Dendritic cell treated with granulocyte-macrophage colony-stimulating factor and Interleukin-4, amounts not matched to agents 40 ng/mL and 50 ng/mL, for 4 days (primary cell): ENCODE measurements around the gene ABCB11.

Experiments used
- H3K27ac Mint-ChIP-seq: one replicate; pipeline ENCODE4 v1.8.0; 2022; ENCODE audit warnings: mild to moderate bottlenecking, mixed read lengths
- H3K27me3 Mint-ChIP-seq: one replicate; pipeline ENCODE4 v1.8.0; 2022; ENCODE audit warnings: mild to moderate bottlenecking, mixed read lengths
- H3K36me3 Mint-ChIP-seq: one replicate; pipeline ENCODE4 v1.8.0; 2022; ENCODE audit warnings: low read depth, mixed read lengths
- H3K4me1 Mint-ChIP-seq: one replicate; pipeline ENCODE4 v1.8.0; 2022; ENCODE audit warnings: low read depth, mixed read lengths
- H3K4me3 Mint-ChIP-seq: one replicate; pipeline ENCODE4 v1.8.0; 2022; ENCODE audit warnings: mild to moderate bottlenecking, moderate library complexity, mixed read lengths
- H3K9me3 Mint-ChIP-seq: one replicate; pipeline ENCODE4 v1.8.0; 2022; ENCODE audit warnings: mixed read lengths
- intact Hi-C: fragments of 100-400 bp; cut with micrococcal nuclease; formaldehyde crosslinking; loops from one replicate; pipeline ENCODE4 v1.15.0; 2022

The ABCB11 gene

GRCh38 chr2:168910330-168910729, 120.8 kb downstream of the ABCB11 start:
- no peak overlapping the region for H3K27ac Mint-ChIP-seq
- H3K4me3 Mint-ChIP-seq, result no peak overlapping the region
- peaks cover 14% of the 10 kb centered on the region for H3K27me3 Mint-ChIP-seq
- H3K36me3 Mint-ChIP-seq, result no peaks in the 10 kb centered on the region
- intact Hi-C loops, result loop anchor here (10.0 kb wide), 2 partner anchors 136 to 666 kb away; partner anchors contain the start of gene STK39
- no peaks in the 10 kb centered on the region for H3K9me3 Mint-ChIP-seq
- peaks cover 11% of the 10 kb centered on the region for H3K4me1 Mint-ChIP-seq

DNA sequence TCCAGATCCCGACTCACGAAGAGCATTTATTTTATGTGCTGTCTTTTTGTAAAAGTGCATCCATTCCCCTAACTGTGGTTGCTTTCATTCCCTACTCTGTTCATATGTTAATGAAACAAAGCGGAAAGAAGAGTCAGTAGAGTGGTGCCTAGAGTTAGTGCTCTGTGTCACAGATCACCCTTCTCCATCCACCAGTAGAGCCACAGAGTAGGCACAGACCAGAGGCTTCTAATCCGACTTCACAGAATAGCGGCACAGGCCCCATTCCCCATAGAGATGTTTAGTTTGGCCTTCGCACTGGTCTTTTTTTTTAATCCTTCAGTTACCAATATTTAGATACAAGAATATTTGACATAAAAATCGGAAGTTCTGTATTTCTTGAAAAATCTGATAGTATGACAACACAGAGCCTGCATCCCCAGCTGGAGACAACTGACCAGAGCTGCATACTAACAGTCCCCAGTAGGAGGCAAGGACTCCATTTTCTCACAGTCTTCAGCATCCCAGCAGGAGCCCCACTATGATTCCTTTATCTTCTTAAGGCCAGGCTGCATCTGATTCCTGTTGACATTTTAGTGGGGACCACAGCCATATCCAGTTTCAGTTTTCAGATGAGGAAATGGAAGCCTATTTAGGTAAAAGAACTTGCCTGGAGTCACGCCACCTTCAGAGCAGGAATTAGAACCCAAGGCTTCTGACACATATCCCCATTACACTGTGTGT, 123.0 kb downstream of the ABCB11 start:
- no peak overlapping the region for H3K4me3 Mint-ChIP-seq
- H3K4me1 Mint-ChIP-seq, result peaks cover 6% of the 10 kb centered on the region

DNA sequence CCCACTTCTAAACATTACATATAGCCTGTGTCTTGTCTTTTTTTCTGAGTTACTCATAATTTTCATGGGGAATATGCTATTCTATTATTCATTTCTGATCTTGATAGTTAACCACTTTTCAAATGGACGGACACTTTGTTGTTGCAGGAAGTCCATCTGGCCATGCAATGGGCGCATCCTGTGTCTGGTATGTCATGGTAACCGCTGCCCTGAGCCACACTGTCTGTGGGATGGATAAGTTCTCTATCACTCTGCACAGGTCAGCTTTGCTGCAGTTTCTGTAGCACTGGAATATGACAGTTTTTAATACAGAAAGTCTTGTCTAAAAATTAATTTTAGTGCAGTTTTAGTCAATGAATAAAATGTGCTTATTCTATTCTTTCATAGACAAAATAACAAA, 126.8 kb downstream of the ABCB11 start:
- Mint-ChIP-seq H3K9me3 (no peaks in the 10 kb centered on the region), H3K27ac (no peak overlapping the region), H3K27me3 (no peaks in the 10 kb centered on the region), H3K4me3 (no peak overlapping the region), H3K36me3 (no peaks in the 10 kb centered on the region), H3K4me1 (no peaks in the 10 kb centered on the region)
- intact Hi-C loops, result no loop called here

More for the DNA sequence above, 123.0 kb downstream of the ABCB11 start:
- no peaks in the 10 kb centered on the region for H3K36me3 Mint-ChIP-seq
- intact Hi-C loops, result no loop called here
- H3K27me3 Mint-ChIP-seq, result peaks cover 10% of the 10 kb centered on the region
- H3K9me3 Mint-ChIP-seq, result no peaks in the 10 kb centered on the region
- H3K27ac Mint-ChIP-seq, result no peak overlapping the region

GRCh38 chr2:168903888-168904287, 127.2 kb downstream of the ABCB11 start:
- Mint-ChIP-seq H3K4me3 (no peak overlapping the region), H3K27me3 (no peaks in the 10 kb centered on the region), H3K9me3 (no peaks in the 10 kb centered on the region), H3K27ac (no peak overlapping the region), H3K36me3 (no peaks in the 10 kb centered on the region), H3K4me1 (no peaks in the 10 kb centered on the region)
- intact Hi-C loops, result no loop called here

DNA sequence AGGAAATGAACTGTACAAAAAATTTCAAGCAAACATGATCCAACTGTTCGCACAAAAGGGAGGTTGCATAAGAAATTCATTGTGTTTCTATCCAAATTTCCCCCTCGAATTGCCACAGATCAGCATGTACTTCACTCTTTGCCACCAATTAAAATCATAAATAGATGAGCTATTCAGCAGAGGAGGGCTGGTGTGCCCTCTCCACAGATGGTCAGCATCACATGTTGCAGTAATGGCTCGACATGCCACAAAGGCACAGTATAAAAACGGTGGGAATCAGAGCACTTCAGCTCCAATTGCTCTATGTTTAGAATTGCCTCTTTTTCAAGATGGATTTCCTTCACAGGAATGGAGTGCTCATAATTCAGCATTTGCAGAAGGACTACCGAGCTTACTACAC, 130.1 kb downstream of the ABCB11 start, which contains the start of gene G6PC2:
Gene G6PC2, plus strand, starts transcription at position 289 of the 400 bp plus-strand sequence. Its CDS starts 41 bp downstream, at position 330.
- H3K36me3 Mint-ChIP-seq, result no peaks in the 10 kb centered on the region
- H3K9me3 Mint-ChIP-seq, result no peaks in the 10 kb centered on the region
- H3K4me1 Mint-ChIP-seq, result peaks cover 6% of the 10 kb centered on the region
- intact Hi-C loops, result no loop called here
- no peaks in the 10 kb centered on the region for H3K27me3 Mint-ChIP-seq
- H3K4me3 Mint-ChIP-seq, result no peak within 1 kb of the TSS
- no peak within 1 kb of the TSS for H3K27ac Mint-ChIP-seq

DNA sequence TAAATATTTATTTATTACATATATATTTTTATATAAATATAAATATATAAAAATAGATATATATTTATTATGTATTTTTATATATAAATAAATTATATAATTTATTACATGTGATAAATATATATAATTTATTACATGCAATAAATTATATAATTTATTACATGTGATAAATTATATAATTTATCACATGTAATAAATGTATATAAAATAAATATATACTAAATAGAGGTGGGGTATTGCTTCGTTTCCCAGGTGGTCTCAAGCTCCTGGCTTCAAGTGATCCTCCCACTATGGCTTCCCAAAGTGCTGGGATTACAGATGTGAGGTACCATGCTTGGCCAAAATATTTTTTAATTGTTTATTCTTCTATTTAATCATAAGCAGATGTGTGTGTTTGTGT, 133.7 kb downstream of the ABCB11 start:
- Mint-ChIP-seq H3K27me3 (peaks cover 1% of the 10 kb centered on the region), H3K9me3 (no peaks in the 10 kb centered on the region), H3K4me3 (no peak overlapping the region), H3K27ac (no peak overlapping the region), H3K36me3 (no peaks in the 10 kb centered on the region), H3K4me1 (peaks cover 6% of the 10 kb centered on the region)
- intact Hi-C loops, result no loop called here

- Mint-ChIP-seq H3K27ac (no peak overlapping the region), H3K27me3 (peaks cover 5% of the 10 kb centered on the region), H3K36me3 (no peaks in the 10 kb centered on the region), H3K4me1 (peaks cover 6% of the 10 kb centered on the region), H3K4me3 (no peak overlapping the region), H3K9me3 (no peaks in the 10 kb centered on the region)
- intact Hi-C loops, result no loop called here
Measured at GRCh38 chr2:168896783-168897182, 134.3 kb downstream of the ABCB11 start.

DNA sequence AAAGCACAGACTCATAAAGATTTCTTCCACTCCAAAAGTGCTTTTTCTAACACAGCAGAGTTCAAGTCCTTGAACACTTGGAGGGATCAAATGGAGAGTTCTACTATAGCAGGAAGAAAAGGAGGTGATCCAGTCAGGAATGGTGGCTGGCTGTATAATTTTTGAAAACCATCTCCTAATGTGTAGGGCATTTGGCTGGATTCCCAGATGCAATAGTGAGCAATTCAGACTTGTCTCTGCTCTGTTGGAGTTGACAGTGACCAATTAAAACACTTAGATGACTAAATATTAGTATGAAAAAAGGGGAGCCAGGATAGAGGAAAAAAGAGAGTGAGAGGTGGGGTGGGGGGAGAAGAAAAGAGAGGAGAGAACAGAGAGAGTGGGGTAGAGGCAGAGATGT, 135.4 kb downstream of the ABCB11 start:
- intact Hi-C loops, result no loop called here
- Mint-ChIP-seq H3K9me3 (no peaks in the 10 kb centered on the region), H3K27ac (no peak overlapping the region), H3K36me3 (no peaks in the 10 kb centered on the region), H3K4me3 (no peak overlapping the region), H3K4me1 (peaks cover 6% of the 10 kb centered on the region), H3K27me3 (peaks cover 5% of the 10 kb centered on the region)

GRCh38 chr2:168894720-168895119, 136.4 kb downstream of the ABCB11 start:
- Mint-ChIP-seq H3K27me3 (peaks cover 5% of the 10 kb centered on the region), H3K27ac (no peak overlapping the region), H3K9me3 (no peaks in the 10 kb centered on the region), H3K4me3 (no peak overlapping the region), H3K4me1 (peaks cover 13% of the 10 kb centered on the region), H3K36me3 (peaks cover 7% of the 10 kb centered on the region)
- intact Hi-C loops, result no loop called here

DNA sequence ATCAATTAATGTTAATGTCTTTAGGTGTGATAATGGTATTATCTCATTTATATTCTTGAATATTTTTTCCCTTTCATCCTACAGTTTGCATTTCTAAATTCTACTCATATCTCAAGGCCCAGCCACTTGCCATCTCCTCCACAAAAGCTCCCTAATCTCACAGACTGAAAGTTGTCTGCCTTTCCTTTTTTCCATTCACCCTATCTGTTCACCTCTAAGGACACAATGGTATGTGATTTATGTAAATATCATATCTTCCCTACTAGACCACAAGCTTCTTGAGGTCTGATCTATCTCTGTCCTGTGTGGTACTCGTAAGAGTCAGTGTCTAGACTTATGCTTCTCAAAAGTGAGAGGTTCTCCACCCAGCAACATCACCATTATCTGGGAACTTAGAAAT, 137.0 kb downstream of the ABCB11 start:
- no peak overlapping the region for H3K27ac Mint-ChIP-seq
- H3K9me3 Mint-ChIP-seq, result no peaks in the 10 kb centered on the region
- peaks cover 14% of the 10 kb centered on the region for H3K4me1 Mint-ChIP-seq
- no peak overlapping the region for H3K4me3 Mint-ChIP-seq
- intact Hi-C loops, result no loop called here
- peaks cover 5% of the 10 kb centered on the region for H3K27me3 Mint-ChIP-seq
- H3K36me3 Mint-ChIP-seq, result peaks cover 7% of the 10 kb centered on the region

- Mint-ChIP-seq H3K4me1 (peaks cover 14% of the 10 kb centered on the region), H3K4me3 (no peak overlapping the region), H3K27me3 (peaks cover 5% of the 10 kb centered on the region), H3K36me3 (peaks cover 7% of the 10 kb centered on the region), H3K27ac (no peak overlapping the region), H3K9me3 (no peaks in the 10 kb centered on the region)
- intact Hi-C loops, result no loop called here
Measured at GRCh38 chr2:168892327-168892726, 138.8 kb downstream of the ABCB11 start.

DNA sequence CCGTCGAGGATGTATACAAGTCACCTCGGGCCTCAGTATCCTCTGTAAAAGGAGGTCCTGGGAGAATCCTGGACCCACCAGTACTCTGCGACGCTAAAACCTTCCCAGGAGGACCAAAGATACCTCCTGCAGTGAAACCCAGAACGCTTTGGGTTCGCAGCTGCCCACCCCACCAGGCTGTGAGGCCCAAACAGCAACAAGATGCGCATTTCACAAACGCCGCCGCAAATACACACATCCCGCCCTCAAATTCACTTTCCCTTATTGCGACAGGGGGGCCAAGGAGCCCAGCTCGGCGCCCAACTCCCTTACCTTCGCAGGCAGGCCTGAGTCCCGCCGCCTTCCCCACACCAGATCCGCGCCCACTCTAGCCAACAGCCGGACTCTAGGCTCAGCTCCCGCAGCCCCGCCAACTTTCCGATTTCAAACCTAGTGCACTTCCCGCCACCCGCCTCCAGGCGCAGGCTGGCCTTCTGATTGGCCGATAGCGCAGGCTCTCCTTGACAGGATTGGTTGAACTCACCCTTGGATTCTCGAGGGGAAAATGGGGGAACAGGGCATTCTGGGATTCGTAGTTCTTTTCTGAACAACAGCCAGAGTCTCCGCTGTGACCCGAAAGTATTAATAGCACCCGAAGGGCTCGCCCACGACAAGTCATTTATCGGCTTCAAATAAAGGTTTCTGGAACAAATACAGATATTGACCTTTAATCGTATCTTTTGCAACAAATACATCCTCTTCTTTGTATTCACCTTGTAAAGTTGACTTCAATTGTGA, 140.9 kb downstream of the ABCB11 start, which contains the start of gene SPC25:
Gene SPC25, minus strand, starts transcription at position 425 of the 777 bp plus-strand sequence. CDS start 911 bp downstream, outside the sequence.
- intact Hi-C loops, result no loop called here
- Mint-ChIP-seq H3K4me3 (peak within 1 kb of the TSS; percentile 96), H3K27me3 (peaks cover 5% of the 10 kb centered on the region), H3K4me1 (peaks cover 8% of the 10 kb centered on the region), H3K36me3 (peaks cover 7% of the 10 kb centered on the region), H3K27ac (peak within 1 kb of the TSS; percentile 71), H3K9me3 (no peaks in the 10 kb centered on the region)

GRCh38 chr2:168889635-168890005, 141.5 kb downstream of the ABCB11 start:
- Mint-ChIP-seq H3K27me3 (peaks cover 5% of the 10 kb centered on the region), H3K4me3 (peak overlapping the region; percentile 96), H3K4me1 (peaks cover 8% of the 10 kb centered on the region), H3K9me3 (no peaks in the 10 kb centered on the region), H3K36me3 (peaks cover 7% of the 10 kb centered on the region), H3K27ac (no peak overlapping the region)
- intact Hi-C loops, result no loop called here

DNA sequence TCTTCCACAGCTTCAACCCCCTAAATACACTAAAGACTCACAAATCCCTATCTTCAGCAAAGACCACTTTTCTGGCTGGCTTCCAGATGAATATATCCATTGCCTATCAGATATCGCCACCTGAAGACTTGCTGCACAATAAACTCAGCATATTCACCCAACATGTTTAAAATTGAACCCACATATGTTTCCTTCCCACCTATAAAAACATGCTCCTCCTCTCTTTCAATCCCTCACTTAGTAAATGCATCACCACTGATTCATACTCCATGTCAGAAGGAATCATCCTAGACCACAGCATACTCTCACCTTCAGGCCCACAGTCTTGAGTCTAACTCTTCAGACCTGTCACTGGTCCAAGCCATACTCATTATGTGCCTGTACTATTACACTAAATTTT, 146.1 kb downstream of the ABCB11 start:
- no peak overlapping the region for H3K27ac Mint-ChIP-seq
- H3K9me3 Mint-ChIP-seq, result no peaks in the 10 kb centered on the region
- peaks cover 3% of the 10 kb centered on the region for H3K4me1 Mint-ChIP-seq
- intact Hi-C loops, result no loop called here
- no peak overlapping the region for H3K4me3 Mint-ChIP-seq
- peaks cover 1% of the 10 kb centered on the region for H3K36me3 Mint-ChIP-seq
- no peaks in the 10 kb centered on the region for H3K27me3 Mint-ChIP-seq
